Neural progenitor cell (in vitro differentiated cells): Measurements from ENCODE around the gene SEC22A. TPM values are rescaled to one million over a fixed set of nuclear protein-coding genes. Genes with fewer than 3 reads are reported as not detected.
A peak's percentile ranks its signal among the peaks of the same experiment; 100 is the strongest.
"Not testable (repeated sequence)": the region's sequence is repeated elsewhere in the genome, so short reads cannot be mapped to it uniquely, and the experiment has no call there.

ENCODE experiments used
- DNase-seq: peaks from one replicate; pipeline ENCODE4 v3.0.0-alpha.2; 2016; ENCODE audit warnings: low spot score
- H2AFZ ChIP-seq: fragments of 200-600 bp; sonication (generic); replicated peaks from 2 replicates; pipeline ENCODE4 v1.6.1; 2016; ENCODE audit warnings: antibody characterized with exemption
- H3F3A ChIP-seq: fragments of 200-600 bp; sonication (generic); 2 replicates; pipeline ENCODE4 v1.6.1; 2016; ENCODE audit warnings: antibody characterized with exemption, low read depth
- H3K27ac ChIP-seq: fragments of 200-600 bp; sonication (generic); 2 replicates; pipeline ENCODE4 v1.5.1; 2016; ENCODE audit warnings: mild to moderate bottlenecking
- H3K27me3 ChIP-seq: fragments of 200-600 bp; sonication (generic); 2 replicates; pipeline ENCODE4 v1.6.1; 2016; ENCODE audit warnings: mild to moderate bottlenecking, moderate library complexity
- H3K36me3 ChIP-seq: fragments of 200-600 bp; sonication (generic); 2 replicates; pipeline ENCODE4 v1.5.1; 2016
- H3K4me1 ChIP-seq: fragments of 200-600 bp; sonication (generic); 2 replicates; pipeline ENCODE4 v1.6.1; 2016; ENCODE audit warnings: mixed run types
- H3K4me2 ChIP-seq: fragments of 200-600 bp; sonication (generic); 2 replicates; pipeline ENCODE4 v1.6.1; 2016
- H3K4me3 ChIP-seq: fragments of 200-600 bp; sonication (generic); 2 replicates; pipeline ENCODE4 v1.5.1; 2016
- H3K79me2 ChIP-seq: fragments of 200-600 bp; sonication (generic); 2 replicates; pipeline ENCODE4 v1.6.1; 2016; ENCODE audit warnings: low read depth
- H3K9ac ChIP-seq: fragments of 200-600 bp; sonication (generic); 2 replicates; pipeline ENCODE4 v1.6.1; 2016
- H3K9me3 ChIP-seq: fragments of 200-600 bp; sonication (generic); 2 replicates; pipeline ENCODE4 v1.5.1; 2016; ENCODE audit warnings: low read depth
- H4K20me1 ChIP-seq: fragments of 200-600 bp; sonication (generic); 2 replicates; pipeline ENCODE4 v1.6.1; 2016; ENCODE audit warnings: low read depth
- H3K27ac Mint-ChIP-seq: 3 replicates; pipeline ENCODE4 v1.8.0; 2021; ENCODE audit warnings: mixed read lengths
- H3K27me3 Mint-ChIP-seq: 2 replicates; pipeline ENCODE4 v1.8.0; 2022; ENCODE audit warnings: low read depth, mild to moderate bottlenecking, inconsistent platforms, moderate library complexity, mixed read lengths; ENCODE audit not compliant: insufficient read depth
- H3K36me3 Mint-ChIP-seq: 3 replicates; pipeline ENCODE4 v1.8.0; 2021; ENCODE audit warnings: mixed read lengths
- H3K4me1 Mint-ChIP-seq: 3 replicates; pipeline ENCODE4 v1.8.0; 2021; ENCODE audit warnings: mixed read lengths
- H3K4me3 Mint-ChIP-seq: 3 replicates; pipeline ENCODE4 v1.8.0; 2021; ENCODE audit warnings: mild to moderate bottlenecking, moderate library complexity, mixed read lengths
- H3K9me3 Mint-ChIP-seq: 3 replicates; pipeline ENCODE4 v1.8.0; 2020; ENCODE audit warnings: mixed read lengths
- CTCF ChIP-seq: fragments of 200-600 bp; sonication (generic); IDR thresholded peaks from 2 replicates; pipeline ENCODE4 v1.5.1; 2017; ENCODE audit warnings: antibody characterized with exemption, mild to moderate bottlenecking
- EZH2 ChIP-seq: fragments of 200-600 bp; sonication (generic); IDR thresholded peaks from 2 replicates; pipeline ENCODE4 v1.6.1; 2017; ENCODE audit warnings: antibody characterized with exemption, mild to moderate bottlenecking, moderate library complexity
- EZH2phosphoT487 ChIP-seq: fragments of 200-600 bp; sonication (generic); IDR thresholded peaks from 2 replicates; pipeline ENCODE4 v1.6.1; 2017; ENCODE audit warnings: antibody characterized with exemption
- total RNA-seq: library from RNA; depleted of rRNA; stranded (reverse); fragments of >200 nt; gene quantifications from 2 replicates; pipeline ENCODE4 v1.2.3, GENCODE V29; 2015; ENCODE audit warnings: low replicate concordance

Gene SEC22A
- total RNA-seq, 1 donor from 2014 or later: 26.4 TPM

GRCh38 chr3:123201223-123201556 lies 553 bp upstream of the SEC22A start:
- peak overlapping the region; percentile 89 for H3K4me2 ChIP-seq
- no peak for DNase-seq
- H3K27ac ChIP-seq: no peak overlapping the region
- H3K9ac ChIP-seq: no peak overlapping the region
- peaks cover 7% of the 10 kb centered on the region for H3K9me3 Mint-ChIP-seq
- H3K36me3 ChIP-seq: no peaks in the 10 kb centered on the region
- peaks cover 3% of the 10 kb centered on the region for H3K27me3 Mint-ChIP-seq
- TF ChIP-seq EZH2 (no peak), CTCF (no peak)
- H4K20me1 ChIP-seq: no peaks in the 10 kb centered on the region
- H3K27me3 ChIP-seq: no peaks in the 10 kb centered on the region
- H3K4me1 Mint-ChIP-seq: peaks cover 14% of the 10 kb centered on the region
- H3K27ac Mint-ChIP-seq: peak overlapping the region; percentile 90
- peak overlapping the region; percentile 92 for H3K4me3 Mint-ChIP-seq
- peaks cover 12% of the 10 kb centered on the region for H3K79me2 ChIP-seq
- peaks cover 4% of the 10 kb centered on the region for H3K4me1 ChIP-seq
- peaks cover 2% of the 10 kb centered on the region for H3K36me3 Mint-ChIP-seq
- no peaks in the 10 kb centered on the region for H3K9me3 ChIP-seq
- peak overlapping the region; percentile 80 for H2AFZ ChIP-seq
- H3F3A ChIP-seq: peaks cover 10% of the 10 kb centered on the region
- H3K4me3 ChIP-seq: peak overlapping the region; percentile 83

- H3K9me3 ChIP-seq: no peaks in the 10 kb centered on the region
- H3K4me3 ChIP-seq: peak overlapping the region; percentile 83
- H3K4me2 ChIP-seq: peak overlapping the region; percentile 89
- H3F3A ChIP-seq: peaks cover 10% of the 10 kb centered on the region
- H3K4me1 Mint-ChIP-seq: peaks cover 14% of the 10 kb centered on the region
- peaks cover 12% of the 10 kb centered on the region for H3K79me2 ChIP-seq
- H3K27me3 ChIP-seq: no peaks in the 10 kb centered on the region
- H3K4me1 ChIP-seq: peaks cover 4% of the 10 kb centered on the region
- H3K27ac Mint-ChIP-seq: peak overlapping the region; percentile 88
- H3K9ac ChIP-seq: peak overlapping the region; percentile 45
- TF ChIP-seq EZH2phosphoT487 (no peak), EZH2 (no peak), CTCF (no peak)
- no peaks in the 10 kb centered on the region for H3K36me3 ChIP-seq
- peak; percentile 28 for DNase-seq
- H3K36me3 Mint-ChIP-seq: no peaks in the 10 kb centered on the region
- peaks cover 2% of the 10 kb centered on the region for H3K27me3 Mint-ChIP-seq
- H3K27ac ChIP-seq: no peak overlapping the region
- peaks cover 4% of the 10 kb centered on the region for H3K9me3 Mint-ChIP-seq
- peak overlapping the region; percentile 92 for H3K4me3 Mint-ChIP-seq
- no peaks in the 10 kb centered on the region for H4K20me1 ChIP-seq
- H2AFZ ChIP-seq: peak overlapping the region; percentile 86
These were observed 708 bp downstream of the SEC22A start for GRCh38 chr3:123202451-123202850.

- Mint-ChIP-seq H3K9me3 (no peaks in the 10 kb centered on the region), H3K27me3 (no peaks in the 10 kb centered on the region), H3K36me3 (peaks cover 9% of the 10 kb centered on the region), H3K4me3 (no peak overlapping the region), H3K27ac (no peak overlapping the region), H3K4me1 (no peaks in the 10 kb centered on the region)
- no peaks in the 10 kb centered on the region for H3K4me1 ChIP-seq
- DNase-seq: no peak
- no peaks in the 10 kb centered on the region for H3K79me2 ChIP-seq
- H2AFZ ChIP-seq: no peak overlapping the region
- H3K27ac ChIP-seq: no peak overlapping the region
- no peak for TF ChIP-seq EZH2phosphoT487
- TF ChIP-seq CTCF: no peak
- no peak for TF ChIP-seq EZH2
- H3K4me3 ChIP-seq: no peak overlapping the region
- no peak overlapping the region for H3K4me2 ChIP-seq
- no peaks in the 10 kb centered on the region for H3K9me3 ChIP-seq
- H3K36me3 ChIP-seq: no peaks in the 10 kb centered on the region
- no peaks in the 10 kb centered on the region for H3K27me3 ChIP-seq
- H3F3A ChIP-seq: no peaks in the 10 kb centered on the region
- peaks cover 2% of the 10 kb centered on the region for H4K20me1 ChIP-seq
- no peak overlapping the region for H3K9ac ChIP-seq
These were observed 17.2 kb downstream of the SEC22A start for GRCh38 chr3:123218990-123219389.

- H3K36me3 Mint-ChIP-seq: peaks cover 13% of the 10 kb centered on the region
- H3K27ac Mint-ChIP-seq: not testable (repeated sequence)
These were observed 19.6 kb downstream of the SEC22A start for GRCh38 chr3:123221369-123221768.

More at GRCh38 chr3:123221369-123221768, 19.6 kb downstream of the SEC22A start:
- not testable (repeated sequence) for H3K4me2 ChIP-seq, H2AFZ ChIP-seq, H3K9ac ChIP-seq, H3K4me3 ChIP-seq, H3K36me3 ChIP-seq, H3K4me1 ChIP-seq, DNase-seq, H3K27me3 ChIP-seq, H3K79me2 ChIP-seq, H3K9me3 Mint-ChIP-seq, H3K4me3 Mint-ChIP-seq, H3K27me3 Mint-ChIP-seq, H3K4me1 Mint-ChIP-seq, H4K20me1 ChIP-seq, H3F3A ChIP-seq, H3K27ac ChIP-seq, H3K9me3 ChIP-seq
